NCI-H345 treated with DMSO at 0.1 percent for 48 hours (cell line): ENCODE results near the gene IFITM10.

Experiments used
- DNase-seq: peaks from one replicate; lab custom pipeline; 2025; ENCODE audit not compliant: unreplicated experiment; lab: John Stamatoyannopoulos, UW

IFITM10 gene

DNA sequence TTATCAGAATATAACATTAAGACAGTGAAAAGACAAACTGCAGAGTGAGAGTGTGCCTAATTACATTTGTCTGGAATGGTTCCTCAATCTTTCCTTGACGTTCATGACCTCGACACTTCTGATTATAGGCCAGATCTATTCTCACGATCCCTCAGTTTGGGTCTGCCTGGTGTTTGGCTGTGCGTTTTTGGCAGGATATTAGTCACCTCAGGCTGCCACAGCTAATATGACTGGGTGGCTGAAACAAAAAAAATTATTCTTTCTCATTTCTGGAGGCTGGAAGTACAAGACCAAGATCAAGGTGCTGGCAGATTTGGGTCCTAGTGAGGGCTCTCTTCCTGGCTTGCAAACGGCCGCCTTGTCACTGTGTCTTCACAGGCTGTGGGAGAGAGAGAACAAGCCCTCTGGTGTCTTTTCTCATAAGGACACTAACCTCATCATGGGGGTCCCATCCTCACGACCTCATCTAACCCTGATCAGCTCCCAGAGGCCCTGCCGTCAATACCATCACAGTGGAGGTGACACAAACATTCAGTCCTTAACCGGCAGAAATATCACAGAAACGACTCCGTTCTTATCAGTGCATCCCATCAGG, 23.2 kb downstream of the IFITM10 start:
- DNase-seq: no peak

DNA sequence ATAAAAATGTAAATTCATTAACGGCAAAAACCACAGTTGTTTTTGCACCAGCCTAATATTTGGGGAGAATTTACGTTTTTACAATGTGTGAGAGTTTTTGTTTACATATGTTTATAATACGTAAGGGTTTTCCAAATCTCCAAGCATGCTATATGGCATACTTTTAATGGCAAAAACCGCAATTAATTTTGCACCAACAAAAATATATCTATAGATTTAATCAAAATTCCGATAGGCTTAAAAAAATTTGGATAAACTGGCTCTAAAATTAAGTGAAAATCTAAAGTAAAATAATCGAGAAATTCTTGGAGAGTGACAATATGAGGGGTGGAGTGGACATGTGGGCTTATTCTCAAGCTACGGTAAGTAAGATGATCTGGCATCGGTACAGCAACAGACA, 30.6 kb downstream of the IFITM10 start:
- no peak for DNase-seq

DNA sequence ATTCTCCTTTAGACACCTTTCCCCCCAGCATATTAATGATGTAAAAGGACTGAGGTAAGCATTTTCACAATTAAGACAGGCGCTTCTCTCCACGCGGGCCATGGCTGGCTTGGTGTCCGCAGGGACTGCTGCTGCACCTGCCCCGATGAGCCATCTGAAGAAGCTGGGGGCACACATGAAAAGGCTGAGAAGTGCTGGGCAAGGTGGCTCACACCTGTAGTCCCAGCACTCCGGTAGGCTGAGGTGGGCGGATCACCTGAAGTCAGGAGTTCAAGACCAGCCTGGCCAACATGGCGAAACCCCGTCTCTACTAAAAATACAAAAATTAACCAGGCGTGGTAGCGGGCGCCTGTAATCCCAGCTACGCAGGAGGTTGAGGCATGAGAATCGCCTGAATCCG, 32.1 kb downstream of the IFITM10 start:
- DNase-seq: no peak

- no peak for DNase-seq
Observed at GRCh38 chr11:1717745-1718144, 32.6 kb downstream of the IFITM10 start.

DNA sequence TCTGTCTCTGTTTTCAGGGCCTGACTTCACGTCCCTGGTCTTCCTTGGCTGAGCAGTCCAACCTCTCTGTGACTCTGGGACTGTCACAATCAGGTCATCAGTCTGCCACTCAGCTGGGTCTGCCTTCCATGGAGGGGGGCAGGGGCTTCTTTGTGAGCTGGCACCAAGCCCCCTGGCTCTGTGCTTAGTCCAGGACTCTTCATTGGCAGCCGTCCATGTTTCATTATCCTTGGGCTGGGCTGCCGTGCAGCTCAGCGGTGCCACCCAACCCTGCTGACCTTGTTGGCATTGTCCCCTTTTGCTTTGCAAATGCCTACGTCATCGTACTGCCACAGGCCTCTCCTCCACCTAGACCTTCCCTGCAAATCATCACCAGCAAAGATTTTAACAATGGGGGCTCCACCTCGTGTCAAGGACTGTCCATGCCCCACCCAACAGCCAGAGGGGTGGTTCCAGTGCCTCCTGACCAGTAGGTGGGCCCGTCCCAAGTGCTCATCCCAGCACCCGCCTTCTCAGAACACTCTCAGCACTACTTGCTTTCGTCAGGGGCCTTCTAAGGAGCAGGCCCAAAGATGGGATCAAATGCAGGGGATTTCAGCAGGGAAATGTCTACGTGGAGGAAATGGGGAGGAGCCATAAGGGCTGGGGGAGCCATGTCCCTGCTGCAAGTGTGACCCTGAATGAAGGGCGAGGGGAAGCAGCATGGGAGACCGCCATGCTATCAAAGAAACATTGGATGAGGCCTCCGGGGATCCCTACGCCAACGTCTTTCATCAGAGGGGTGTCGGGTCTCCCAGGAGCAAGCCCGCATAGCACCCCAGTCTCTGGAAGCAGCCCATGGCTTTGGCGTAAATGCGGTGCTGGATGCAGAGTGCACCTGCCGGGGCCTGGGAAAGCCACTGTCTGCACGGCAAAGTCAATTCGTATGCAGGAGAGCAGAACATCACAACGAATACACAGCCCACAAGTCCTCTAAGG, 35.2 kb downstream of the IFITM10 start:
- DNase-seq: no peak

DNA sequence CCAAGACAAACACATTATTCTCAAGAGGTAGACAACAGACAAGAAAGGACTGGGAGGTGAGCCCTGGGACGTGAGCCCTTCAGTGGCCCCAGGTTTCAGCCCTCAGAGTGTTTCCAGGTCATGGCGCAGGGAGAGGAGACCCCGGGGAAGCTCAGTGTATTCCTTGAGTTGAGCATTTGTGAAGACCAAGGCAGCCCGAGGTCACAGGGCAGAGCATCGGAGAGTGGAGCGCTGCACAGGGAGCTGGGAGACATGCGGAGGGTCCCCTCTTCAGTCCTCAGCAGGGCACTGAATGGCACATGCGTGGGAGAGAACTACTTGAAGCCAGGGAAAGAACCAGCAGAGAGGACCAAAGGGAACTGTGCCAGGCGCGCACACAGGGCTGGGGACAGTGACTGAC, 41.7 kb downstream of the IFITM10 start:
- DNase-seq: no peak

- DNase-seq: no peak
Observed at GRCh38 chr11:1707751-1708150, 42.6 kb downstream of the IFITM10 start.

- no peak for DNase-seq
Observed at GRCh38 chr11:1706634-1707400, 43.6 kb downstream of the IFITM10 start.

DNA sequence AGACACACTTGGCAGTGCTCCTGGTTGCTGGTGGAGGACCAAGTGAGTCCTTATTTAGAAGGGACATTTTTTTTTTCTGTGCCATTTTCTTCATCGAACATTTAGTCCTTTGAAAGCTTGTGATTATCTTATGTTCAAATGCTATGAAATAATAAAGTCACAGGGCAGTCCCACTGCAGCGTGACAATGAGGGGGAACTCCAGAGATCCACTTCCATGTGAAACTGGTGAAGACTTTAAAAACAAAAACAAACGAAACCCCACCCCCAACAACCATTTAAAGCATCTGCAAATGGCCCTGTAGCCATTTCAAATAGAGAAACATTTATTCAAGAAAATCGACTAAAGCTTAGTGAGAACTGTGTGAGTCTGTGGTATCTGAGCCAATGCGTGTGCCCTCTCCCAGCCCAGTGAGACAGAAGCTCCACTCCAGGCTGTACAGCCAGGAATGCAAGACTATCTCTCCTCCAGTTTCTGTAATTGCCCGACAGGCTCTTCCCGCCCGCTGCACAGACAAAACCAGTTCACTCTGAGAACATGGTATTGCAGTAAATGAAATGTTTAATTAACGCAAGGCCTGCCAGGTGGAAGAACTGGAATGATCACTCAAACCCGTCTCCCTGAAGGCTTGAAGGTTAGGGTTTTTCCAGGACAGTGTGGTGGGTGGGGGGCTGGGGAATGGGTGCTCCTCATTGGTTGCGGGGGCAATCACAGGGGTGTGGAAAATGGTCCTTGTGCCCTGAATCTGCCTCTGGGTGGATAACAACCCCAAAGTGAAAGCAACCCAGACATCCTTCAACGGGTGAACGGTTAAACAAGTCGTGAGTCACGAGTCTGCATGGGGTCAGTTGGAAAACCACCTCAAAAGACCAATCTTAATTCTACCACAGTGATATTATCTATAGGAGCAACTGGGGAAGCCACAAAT, 45.0 kb downstream of the IFITM10 start:
- DNase-seq: no peak

DNA sequence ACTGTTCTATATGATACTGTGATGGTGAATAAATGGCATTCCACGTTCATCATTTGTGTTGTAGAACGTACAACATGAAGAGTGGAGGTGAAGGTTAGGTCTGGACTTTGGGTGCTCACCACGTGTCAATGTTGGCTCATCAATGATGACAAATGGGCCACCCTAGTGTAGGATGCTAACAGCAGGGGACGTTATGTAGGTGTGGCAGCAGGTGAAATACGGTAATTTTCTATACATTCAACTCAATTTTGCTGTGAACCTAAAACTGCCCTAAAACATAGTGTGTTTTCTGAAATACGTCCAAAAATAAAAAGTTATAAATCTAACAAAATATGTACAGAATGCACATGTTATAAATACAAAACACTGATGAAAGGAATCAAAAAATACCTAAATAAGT, 47.2 kb downstream of the IFITM10 start:
- no peak for DNase-seq

GRCh38 chr11:1702506-1702905, 47.9 kb downstream of the IFITM10 start:
- no peak for DNase-seq

DNA sequence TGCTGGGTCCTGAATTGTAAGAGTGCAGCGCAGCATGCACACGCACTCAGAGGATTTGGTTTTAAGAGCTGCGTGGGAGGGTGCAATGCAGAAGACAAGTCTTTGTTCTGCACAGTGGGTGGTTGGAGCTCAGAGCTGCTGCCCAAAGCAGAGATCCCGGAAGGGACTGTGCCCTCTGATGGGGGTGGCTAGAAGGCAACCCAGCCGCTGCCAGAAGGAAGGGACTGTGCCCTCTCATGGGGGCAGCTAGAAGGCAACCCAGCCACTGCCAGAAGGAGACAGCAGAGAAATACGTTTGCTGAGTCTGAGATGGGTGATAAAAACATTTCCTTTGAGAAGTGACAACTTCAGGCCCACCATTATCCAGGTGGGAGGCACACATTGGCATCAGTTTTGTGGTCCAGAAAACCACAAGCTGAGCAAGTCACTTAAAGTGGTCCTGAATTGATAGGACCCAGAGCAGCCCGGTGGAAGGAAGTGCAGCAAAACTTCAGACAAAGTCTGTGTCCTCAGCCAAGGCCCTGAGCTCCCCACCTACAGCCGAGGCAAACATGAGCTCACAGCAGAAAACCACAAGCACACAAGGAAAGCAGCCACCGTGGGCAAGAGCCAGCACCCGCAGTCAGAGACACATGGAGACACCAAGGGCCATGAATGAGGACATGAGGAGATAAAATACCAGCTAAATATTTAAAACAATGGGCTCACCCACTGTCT, 49.1 kb downstream of the IFITM10 start:
- no peak for DNase-seq

DNA sequence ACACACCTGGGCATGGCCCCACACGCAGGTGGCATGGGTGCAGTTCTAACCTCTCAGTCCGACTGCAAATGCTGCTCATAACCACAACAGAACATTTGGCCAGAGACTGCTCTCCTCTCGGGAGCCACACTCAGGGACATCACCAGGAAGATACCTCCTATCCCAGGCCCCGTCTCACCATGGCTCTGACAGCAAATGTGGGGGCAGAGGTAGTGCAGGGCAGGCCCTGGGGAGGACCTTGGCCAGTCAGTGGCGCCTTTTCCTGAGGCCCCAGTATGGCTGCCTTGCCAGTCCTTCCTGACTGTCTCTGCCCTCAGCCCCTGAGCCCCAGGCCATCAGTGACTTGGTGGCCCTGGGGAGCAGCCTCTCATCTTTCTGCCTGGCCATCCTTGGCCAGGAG, 50.6 kb downstream of the IFITM10 start:
- no peak for DNase-seq

GRCh38 chr11:1696608-1697570, 53.5 kb downstream of the IFITM10 start, which contains the start of gene KRTAP5-6:
Gene KRTAP5-6 (plus strand): TSS chr11:1697195. CDS start chr11:1697246, 51 bp downstream.
- no peak for DNase-seq

DNA sequence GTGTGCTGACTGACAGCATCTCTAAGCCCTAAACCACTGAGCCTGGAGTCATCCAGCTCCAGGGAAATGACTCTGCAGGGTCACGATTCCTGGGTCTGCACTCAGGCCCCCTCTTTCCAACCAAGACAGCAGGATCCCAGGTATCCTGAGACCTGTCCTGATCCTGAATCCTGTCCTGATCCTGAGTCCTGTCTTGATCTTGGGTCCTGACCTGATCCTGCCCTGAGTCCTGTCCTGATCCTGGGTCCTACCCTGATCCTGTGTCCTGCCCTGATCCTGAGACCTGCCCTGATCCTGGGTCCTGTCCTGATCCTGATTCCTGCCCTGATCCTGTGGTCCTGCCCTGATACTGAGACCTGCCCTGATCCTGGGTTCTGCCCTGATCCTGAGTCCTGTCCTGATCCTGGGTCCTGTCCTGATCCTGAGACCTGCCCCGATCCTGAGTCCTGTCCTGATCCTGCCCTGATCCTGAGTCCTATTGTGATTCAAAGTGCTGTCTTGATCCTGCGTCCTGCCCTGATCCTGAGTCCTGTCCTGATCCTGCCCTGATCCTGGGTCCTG, 54.8 kb downstream of the IFITM10 start:
- no peak for DNase-seq

DNA sequence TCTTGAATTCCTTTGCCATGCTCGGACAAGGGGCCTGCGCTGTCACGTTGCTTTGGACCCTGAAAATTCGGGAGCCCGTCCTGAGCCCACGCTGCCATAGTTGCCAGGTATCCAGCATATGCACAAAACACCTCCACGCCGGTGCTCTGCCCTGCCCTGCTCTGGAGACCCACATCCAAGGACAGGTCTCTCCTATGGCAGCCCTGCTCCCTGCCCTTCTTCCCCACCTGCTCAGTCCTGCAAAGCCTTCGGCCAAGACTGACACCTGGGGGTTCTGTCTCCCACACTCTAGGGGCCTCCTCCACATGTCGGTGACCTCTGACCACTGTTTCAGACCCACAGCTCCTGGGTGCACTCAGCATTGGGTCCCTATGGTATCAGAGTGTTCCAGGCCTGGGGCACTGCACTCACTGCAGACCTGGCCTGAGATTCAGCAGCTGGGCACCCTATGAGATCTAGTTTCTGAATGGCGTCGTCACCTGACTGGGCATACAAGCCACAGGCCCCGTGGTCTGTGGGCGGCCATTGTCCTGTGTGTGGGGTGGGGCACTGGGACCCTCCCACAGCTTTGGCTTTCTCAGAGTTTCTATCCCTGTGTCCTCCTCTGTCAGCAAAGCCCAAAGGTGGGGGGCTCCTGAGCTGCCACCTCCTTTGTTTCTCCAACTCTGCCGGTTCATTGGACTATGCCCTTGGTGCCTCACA, 55.4 kb downstream of the IFITM10 start:
- DNase-seq: no peak

DNA sequence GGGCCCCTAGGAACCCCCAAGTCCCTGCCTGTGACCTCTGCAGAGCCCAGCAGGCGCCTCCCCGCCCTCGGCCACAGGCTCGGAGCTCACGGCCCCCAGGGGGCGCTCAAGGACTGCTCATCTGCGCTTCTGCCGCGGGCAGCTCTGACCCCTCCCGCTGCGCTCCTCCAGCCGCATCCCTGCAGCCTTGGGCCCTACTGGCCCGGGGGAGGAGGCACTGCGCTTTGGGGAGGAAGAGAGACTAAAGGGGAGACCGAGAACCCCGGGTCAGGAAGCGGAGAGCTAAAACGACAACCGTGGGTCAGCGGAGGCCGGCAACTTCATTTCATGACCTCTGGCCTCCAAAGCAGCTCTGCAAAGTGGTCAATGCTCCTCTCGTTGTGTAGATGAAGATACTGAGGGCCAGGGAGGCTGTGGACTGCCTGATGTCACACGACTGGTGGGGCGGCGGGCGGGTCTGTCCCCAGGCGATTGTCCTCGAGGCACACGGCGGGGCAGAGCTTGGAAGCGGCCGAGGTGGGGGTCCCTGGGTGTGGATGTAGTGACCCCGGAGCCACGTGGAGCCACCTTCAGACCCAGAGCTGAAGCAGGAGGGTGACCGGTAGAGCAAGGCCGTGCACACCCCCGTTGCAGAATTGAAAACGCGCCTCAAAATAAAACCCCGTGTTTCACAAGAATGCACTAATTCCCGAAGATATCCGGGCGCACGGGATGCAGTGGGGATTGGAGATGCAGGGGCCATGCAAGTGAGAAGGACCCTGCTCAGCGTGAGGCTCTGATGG, 56.1 kb downstream of the IFITM10 start:
- DNase-seq: peak; percentile 75
